Right lobe of liver (tissue), 6 donors: ENCODE measurements around the gene ACVRL1. TPM values are rescaled to one million over a fixed set of nuclear protein-coding genes. Genes with fewer than 3 reads are reported as not detected.

Experiments used
- ATAC-seq, 4 donors: fragments of 200-7000 bp; cut with Tn5 transposase; one replicate each; pipeline ENCODE4 v1.9.1; 2020; ENCODE audit warnings: mild to moderate bottlenecking in 4 of 4, moderate library complexity in 4 of 4
- DNase-seq, 3 donors: peaks; one replicate each; pipeline ENCODE4 v3.0.0-alpha.2; 2020
- H3K27ac ChIP-seq, 3 donors: fragments of 200-600 bp; one replicate each; pipeline ENCODE4 v1.8.0; 2022
- H3K27me3 ChIP-seq, 2 donors: fragments of 200-600 bp; one replicate each; pipeline ENCODE4 v1.8.0; 2022
- H3K36me3 ChIP-seq, 4 donors: fragments of 200-600 bp; sonication (generic) in 1 of 4; one replicate each; pipeline versions ENCODE4 v1.5.1 to v1.8.0; 2017 to 2022; ENCODE audit warnings: control low read depth in 1 of 4
- H3K4me1 ChIP-seq, 4 donors: fragments of 200-600 bp; sonication (generic) in 1 of 4; one replicate each; pipeline versions ENCODE4 v1.5.1 to v1.8.0; 2017 to 2022; ENCODE audit warnings: control low read depth in 1 of 4
- H3K4me3 ChIP-seq, 3 donors: fragments of 200-600 bp; one replicate each; pipeline ENCODE4 v1.8.0; 2022
- H3K9me3 ChIP-seq, 4 donors: fragments of 200-600 bp; sonication (generic) in 1 of 4; one replicate each; pipeline versions ENCODE4 v1.5.1 to v1.8.0; 2017 to 2022; ENCODE audit warnings: control low read depth in 1 of 4
- CTCF ChIP-seq, 4 donors: fragments of 200-600 bp in 3 of 4; fragments of 450-650 bp in 1 of 4; IDR thresholded peaks; one replicate each; pipeline versions ENCODE4 v1.5.1 to v1.8.0; 2016 to 2022; ENCODE audit warnings: antibody characterized with exemption in 4 of 4, mild to moderate bottlenecking in 2 of 4
- POLR2A ChIP-seq: fragments of 450-650 bp; IDR thresholded peaks from one replicate; pipeline ENCODE4 v1.6.1; 2017; ENCODE audit warnings: antibody characterized with exemption, mild to moderate bottlenecking
- WGBS: methylation state at CpG from one replicate; pipeline ENCODE4 v1.1.6; 2018; ENCODE audit warnings: low coverage, low lambda C conversion rate; ENCODE audit not compliant: insufficient coverage; ENCODE audit errors: missing lambda C conversion rate; 5-methylcytosine and 5-hydroxymethylcytosine counted together
- intact Hi-C, 2 donors: fragments of 100-400 bp; cut with DNase I; formaldehyde crosslinking; loops; one replicate each; pipeline versions ENCODE4 v1.11.2 to v1.14.1; 2022
- total RNA-seq, 6 experiments: library from RNA; depleted of rRNA in 2 of 6; stranded (reverse); fragments of >200 nt in 2 of 6; fragmentation: NEBNext Ultra II Directional in 3 of 6; extraction: Animal tissue kit (Norgen Biotek cat#: 25700) in 3 of 6; gene quantifications; one replicate each; pipeline versions ENCODE4 v1.1.0 to v1.2.4, GENCODE V29; 2016 to 2023
- donor health status: DM: no; HTN: yes; CAD: no.
- donor health status: DM: no; HTN: no; CAD: no.
- donor health status: DM: no; HTN: no; CAD: no.
- donor health status: DM: no; HTN: yes; CAD: no.
- donor health status: DM: no; HTN: yes; CAD: no.

ACVRL1 gene
- total RNA-seq, 6 experiments from 2014 or later = 2.9 to 10.7 (median 6.2) TPM

DNA sequence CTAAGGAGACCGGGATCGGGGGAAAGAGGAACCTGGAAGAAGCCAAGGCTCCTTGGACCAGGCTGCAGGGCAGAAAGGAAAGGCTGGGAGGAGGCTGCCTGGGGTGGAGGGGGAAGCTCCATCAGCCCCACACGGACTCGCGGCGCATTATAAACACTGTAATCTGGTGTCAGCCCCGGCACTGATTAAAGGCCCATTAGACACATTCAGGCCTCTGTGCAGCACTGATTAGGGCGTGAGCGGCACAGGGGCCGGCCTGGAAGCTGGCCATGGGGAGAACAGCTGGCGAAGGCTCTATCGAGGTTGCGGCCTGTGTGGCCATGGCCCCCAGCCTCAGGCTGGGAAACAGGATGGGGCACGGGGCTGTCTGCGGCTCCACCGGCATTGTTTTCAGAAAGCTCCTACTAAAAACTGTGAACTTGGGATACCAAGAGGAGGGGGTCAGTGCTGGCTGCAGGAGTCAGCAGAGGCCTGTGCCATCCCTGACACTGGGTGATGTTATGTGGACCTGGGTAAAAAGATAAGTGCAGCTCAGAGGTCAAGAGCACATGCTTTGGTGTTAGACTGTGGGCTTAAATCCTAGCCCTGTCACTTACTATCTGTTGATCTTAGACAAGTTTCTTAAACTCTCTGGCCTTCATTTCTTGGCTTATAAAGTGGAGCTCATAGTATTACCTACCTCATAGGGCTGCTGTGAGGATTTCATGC, 10.6 kb downstream of the ACVRL1 start:
- H3K36me3 ChIP-seq = no peaks in the 10 kb centered on the region
- DNase-seq (peak in 1 of 3 donors; percentile 54), ATAC-seq (peak in 1 of 4 donors; percentile 21)
- WGBS = 73% methylated on average over 3 of the region's 16 CpGs
- intact Hi-C loops = no loop called here
- H3K27ac ChIP-seq = no peak overlapping the region
- peaks cover 0 to 39% (median 12%) of the 10 kb centered on the region in 4 donors for H3K4me1 ChIP-seq
- H3K9me3 ChIP-seq = no peaks in the 10 kb centered on the region
- H3K27me3 ChIP-seq = no peaks in the 10 kb centered on the region
- no peak overlapping the region for H3K4me3 ChIP-seq
- TF ChIP-seq CTCF (IDR thresholded peaks at IDR 0.05) (no peak), POLR2A (no peak)

DNA sequence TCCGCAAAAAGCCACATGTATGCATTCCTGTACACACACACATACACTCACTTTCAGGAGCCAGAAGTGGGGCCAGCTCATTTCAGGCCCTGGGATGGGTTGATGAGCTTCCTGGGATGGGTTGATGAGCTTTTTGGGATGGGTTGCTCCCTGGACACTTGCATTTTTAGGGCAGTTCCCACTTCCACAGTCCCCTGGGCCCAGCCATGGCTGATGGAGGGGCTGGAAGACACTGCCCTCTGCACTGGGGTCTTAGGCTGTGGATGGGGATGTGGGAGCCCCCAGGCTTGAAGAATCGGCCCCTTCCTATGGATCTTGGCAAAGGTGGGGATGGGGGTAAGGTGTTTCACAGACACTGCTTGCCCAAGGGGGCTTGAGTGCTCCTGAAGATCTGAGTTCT, 12.7 kb downstream of the ACVRL1 start:
- no peaks in the 10 kb centered on the region for H3K36me3 ChIP-seq
- no peak overlapping the region for H3K4me3 ChIP-seq
- no peak for DNase-seq
- no peaks in the 10 kb centered on the region for H3K27me3 ChIP-seq
- H3K27ac ChIP-seq = no peak overlapping the region
- H3K9me3 ChIP-seq = no peaks in the 10 kb centered on the region
- intact Hi-C loops = no loop called here
- WGBS = 90% methylated on average over 1 of the region's 2 CpGs
- no peak for TF ChIP-seq CTCF (IDR thresholded peaks at IDR 0.05)
- TF ChIP-seq POLR2A = no peak
- peaks cover 0 to 47% (median 15%) of the 10 kb centered on the region in 4 donors for H3K4me1 ChIP-seq
- ATAC-seq = no peak

- Histone ChIP-seq H3K4me1 (peaks cover 0 to 52% (median 15%) of the 10 kb centered on the region in 4 donors), H3K27me3 (no peaks in the 10 kb centered on the region), H3K4me3 (no peak overlapping the region), H3K9me3 (no peaks in the 10 kb centered on the region), H3K36me3 (no peaks in the 10 kb centered on the region), H3K27ac (peak overlapping the region; percentile 70 to 81 (median 81))
- peak; percentile 69 to 89 (median 84) for ATAC-seq
- WGBS = 29% methylated on average over 3 of the region's 7 CpGs
- intact Hi-C loops = no loop called here
- TF ChIP-seq CTCF (IDR thresholded peaks at IDR 0.05) (no peak), POLR2A (no peak)
- DNase-seq = peak; percentile 85 to 95 (median 93)
These were observed 13.9 kb downstream of the ACVRL1 start for GRCh38 chr12:51921017-51921725.

GRCh38 chr12:51922146-51922545, 14.8 kb downstream of the ACVRL1 start:
- no peak for ATAC-seq
- Histone ChIP-seq H3K4me3 (no peak overlapping the region), H3K36me3 (no peaks in the 10 kb centered on the region), H3K9me3 (no peaks in the 10 kb centered on the region), H3K27me3 (no peaks in the 10 kb centered on the region), H3K4me1 (peaks cover 0 to 52% (median 15%) of the 10 kb centered on the region in 4 donors), H3K27ac (peak overlapping the region; percentile 70 to 81 (median 81))
- no CpG with 5 or more reads among the region's 2 CpGs for WGBS
- DNase-seq = no peak
- intact Hi-C loops = no loop called here
- TF ChIP-seq POLR2A (no peak), CTCF (IDR thresholded peaks at IDR 0.05) (no peak)
